ENCODE data around the gene GALNT16. TPM values are rescaled to one million over a fixed set of nuclear protein-coding genes. Genes with fewer than 3 reads are reported as not detected.

The GALNT16 gene
- total and polyA plus RNA-seq, 2 of the 8 experiments (the other 6 are each of a cell fraction or from before 2014, with no cell fraction given): 5.4 to 6.3 TPM

DNA sequence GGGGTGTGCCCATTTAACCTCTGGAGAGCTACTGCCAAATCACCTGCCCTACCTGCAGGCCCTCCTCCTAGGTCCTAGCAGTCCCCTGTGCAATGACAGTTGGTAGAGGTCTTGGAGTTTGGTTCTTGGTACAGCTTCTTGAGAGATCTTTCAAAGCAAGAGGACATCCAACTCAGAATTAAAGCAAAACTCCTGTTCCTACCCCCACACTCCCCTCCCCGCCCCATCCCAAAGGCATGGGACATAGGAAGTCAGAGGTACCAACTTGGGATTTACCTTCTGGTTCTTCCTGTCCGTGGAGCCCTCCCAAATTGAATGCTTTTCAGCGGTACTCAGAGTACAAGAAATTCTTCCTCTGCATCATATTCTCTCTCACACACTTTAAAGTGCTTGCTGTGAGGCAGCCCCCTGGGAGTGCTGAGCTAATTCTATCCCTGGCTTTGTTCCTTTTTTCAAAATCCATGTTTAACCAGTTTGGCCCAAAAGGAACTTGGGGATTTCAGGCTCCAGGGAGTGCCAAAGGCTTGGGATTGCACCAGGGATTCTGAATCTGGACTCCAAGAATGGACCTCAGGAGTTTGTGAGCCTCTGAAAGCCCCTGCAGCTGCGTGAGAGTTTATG lies 40.8 kb downstream of the GALNT16 start (continued):
- TF ChIP-seq KDM4A (IDR thresholded peaks at IDR 0.05; ENCODE audit: low read depth, low read length, severe bottlenecking): no peak
- no peak for TF ChIP-seq SAP30 (IDR thresholded peaks at IDR 0.05; ENCODE audit: insufficient read depth, insufficient replicate concordance, low read length)
- no peak for TF ChIP-seq KDM1A (IDR thresholded peaks at IDR 0.05; ENCODE audit: borderline replicate concordance, low read length)
- TF ChIP-seq SP2 (IDR thresholded peaks at IDR 0.05; ENCODE audit: low read length): no peak

Data from H1 (cell line).